Neural progenitor cell (in vitro differentiated cells): ENCODE results near the gene PANK2. TPM values are rescaled to one million over a fixed set of nuclear protein-coding genes. Genes with fewer than 3 reads are reported as not detected.
"Not testable (repeated sequence)": the region's sequence is repeated elsewhere in the genome, so short reads cannot be mapped to it uniquely, and the experiment has no call there.

Source experiments
- DNase-seq: peaks from one replicate; pipeline ENCODE4 v3.0.0-alpha.2; 2016; ENCODE audit warnings: low spot score
- H2AFZ ChIP-seq: fragments of 200-600 bp; sonication (generic); replicated peaks from 2 replicates; pipeline ENCODE4 v1.6.1; 2016; ENCODE audit warnings: antibody characterized with exemption
- H3F3A ChIP-seq: fragments of 200-600 bp; sonication (generic); 2 replicates; pipeline ENCODE4 v1.6.1; 2016; ENCODE audit warnings: antibody characterized with exemption, low read depth
- H3K27ac ChIP-seq: fragments of 200-600 bp; sonication (generic); 2 replicates; pipeline ENCODE4 v1.5.1; 2016; ENCODE audit warnings: mild to moderate bottlenecking
- H3K27me3 ChIP-seq: fragments of 200-600 bp; sonication (generic); 2 replicates; pipeline ENCODE4 v1.6.1; 2016; ENCODE audit warnings: mild to moderate bottlenecking, moderate library complexity
- H3K36me3 ChIP-seq: fragments of 200-600 bp; sonication (generic); 2 replicates; pipeline ENCODE4 v1.5.1; 2016
- H3K4me1 ChIP-seq: fragments of 200-600 bp; sonication (generic); 2 replicates; pipeline ENCODE4 v1.6.1; 2016; ENCODE audit warnings: mixed run types
- H3K4me2 ChIP-seq: fragments of 200-600 bp; sonication (generic); 2 replicates; pipeline ENCODE4 v1.6.1; 2016
- H3K4me3 ChIP-seq: fragments of 200-600 bp; sonication (generic); 2 replicates; pipeline ENCODE4 v1.5.1; 2016
- H3K79me2 ChIP-seq: fragments of 200-600 bp; sonication (generic); 2 replicates; pipeline ENCODE4 v1.6.1; 2016; ENCODE audit warnings: low read depth
- H3K9ac ChIP-seq: fragments of 200-600 bp; sonication (generic); 2 replicates; pipeline ENCODE4 v1.6.1; 2016
- H3K9me3 ChIP-seq: fragments of 200-600 bp; sonication (generic); 2 replicates; pipeline ENCODE4 v1.5.1; 2016; ENCODE audit warnings: low read depth
- H4K20me1 ChIP-seq: fragments of 200-600 bp; sonication (generic); 2 replicates; pipeline ENCODE4 v1.6.1; 2016; ENCODE audit warnings: low read depth
- H3K27ac Mint-ChIP-seq: 3 replicates; pipeline ENCODE4 v1.8.0; 2021; ENCODE audit warnings: mixed read lengths
- H3K27me3 Mint-ChIP-seq: 2 replicates; pipeline ENCODE4 v1.8.0; 2022; ENCODE audit warnings: low read depth, mild to moderate bottlenecking, inconsistent platforms, moderate library complexity, mixed read lengths; ENCODE audit not compliant: insufficient read depth
- H3K36me3 Mint-ChIP-seq: 3 replicates; pipeline ENCODE4 v1.8.0; 2021; ENCODE audit warnings: mixed read lengths
- H3K4me1 Mint-ChIP-seq: 3 replicates; pipeline ENCODE4 v1.8.0; 2021; ENCODE audit warnings: mixed read lengths
- H3K4me3 Mint-ChIP-seq: 3 replicates; pipeline ENCODE4 v1.8.0; 2021; ENCODE audit warnings: mild to moderate bottlenecking, moderate library complexity, mixed read lengths
- H3K9me3 Mint-ChIP-seq: 3 replicates; pipeline ENCODE4 v1.8.0; 2020; ENCODE audit warnings: mixed read lengths
- CTCF ChIP-seq: fragments of 200-600 bp; sonication (generic); IDR thresholded peaks from 2 replicates; pipeline ENCODE4 v1.5.1; 2017; ENCODE audit warnings: antibody characterized with exemption, mild to moderate bottlenecking
- EZH2 ChIP-seq: fragments of 200-600 bp; sonication (generic); IDR thresholded peaks from 2 replicates; pipeline ENCODE4 v1.6.1; 2017; ENCODE audit warnings: antibody characterized with exemption, mild to moderate bottlenecking, moderate library complexity
- EZH2phosphoT487 ChIP-seq: fragments of 200-600 bp; sonication (generic); IDR thresholded peaks from 2 replicates; pipeline ENCODE4 v1.6.1; 2017; ENCODE audit warnings: antibody characterized with exemption
- total RNA-seq: library from RNA; depleted of rRNA; stranded (reverse); fragments of >200 nt; gene quantifications from 2 replicates; pipeline ENCODE4 v1.2.3, GENCODE V29; 2015; ENCODE audit warnings: low replicate concordance

PANK2 gene
- total RNA-seq, 1 donor from 2014 or later: 60.7 TPM

GRCh38 chr20:3896853-3897583 is 7.8 kb downstream of the PANK2 start:
- peaks cover 34% of the 10 kb centered on the region for H3K36me3 Mint-ChIP-seq
- no peak overlapping the region for H3K4me3 Mint-ChIP-seq
- Histone ChIP-seq H3K79me2 (peaks cover 100% of the 10 kb centered on the region), H3K27me3 (no peaks in the 10 kb centered on the region), H3K4me3 (no peak overlapping the region), H3K9me3 (no peaks in the 10 kb centered on the region), H3F3A (peaks cover 2% of the 10 kb centered on the region), H3K9ac (no peak overlapping the region), H3K4me1 (peaks cover 2% of the 10 kb centered on the region), H3K36me3 (no peaks in the 10 kb centered on the region), H3K27ac (no peak overlapping the region), H3K4me2 (no peak overlapping the region), H2AFZ (no peak overlapping the region), H4K20me1 (peaks cover 100% of the 10 kb centered on the region)
- no peak for TF ChIP-seq CTCF
- no peak overlapping the region for H3K27ac Mint-ChIP-seq
- peaks cover 3% of the 10 kb centered on the region for H3K27me3 Mint-ChIP-seq
- DNase-seq: no peak
- H3K9me3 Mint-ChIP-seq: peaks cover 2% of the 10 kb centered on the region
- peaks cover 20% of the 10 kb centered on the region for H3K4me1 Mint-ChIP-seq

- Histone ChIP-seq H3K79me2 (peaks cover 100% of the 10 kb centered on the region), H4K20me1 (peaks cover 100% of the 10 kb centered on the region)
- not testable (repeated sequence) for H2AFZ ChIP-seq, H3F3A ChIP-seq, H3K9ac ChIP-seq, H3K4me2 ChIP-seq, H3K9me3 Mint-ChIP-seq, H3K27me3 ChIP-seq, DNase-seq, H3K36me3 ChIP-seq, H3K4me3 ChIP-seq, H3K27ac ChIP-seq, H3K9me3 ChIP-seq, H3K4me3 Mint-ChIP-seq, H3K27me3 Mint-ChIP-seq, H3K27ac Mint-ChIP-seq, H3K4me1 ChIP-seq
- peaks cover 12% of the 10 kb centered on the region for H3K4me1 Mint-ChIP-seq
- peaks cover 29% of the 10 kb centered on the region for H3K36me3 Mint-ChIP-seq
These were observed 9.0 kb downstream of the PANK2 start for GRCh38 chr20:3898181-3898580.

GRCh38 chr20:3898639-3899038 is 9.5 kb downstream of the PANK2 start:
- TF ChIP-seq EZH2 (no peak), CTCF (no peak), EZH2phosphoT487 (no peak)
- H3K4me2 ChIP-seq: no peak overlapping the region
- H3K27ac Mint-ChIP-seq: no peak overlapping the region
- H2AFZ ChIP-seq: no peak overlapping the region
- H3K27me3 Mint-ChIP-seq: peaks cover 5% of the 10 kb centered on the region
- H3K4me3 ChIP-seq: no peak overlapping the region
- no peaks in the 10 kb centered on the region for H3K4me1 ChIP-seq
- H3K4me3 Mint-ChIP-seq: no peak overlapping the region
- peaks cover 26% of the 10 kb centered on the region for H3K36me3 Mint-ChIP-seq
- peaks cover 100% of the 10 kb centered on the region for H4K20me1 ChIP-seq
- no peak overlapping the region for H3K27ac ChIP-seq
- H3F3A ChIP-seq: peaks cover 2% of the 10 kb centered on the region
- no peaks in the 10 kb centered on the region for H3K9me3 ChIP-seq
- no peaks in the 10 kb centered on the region for H3K27me3 ChIP-seq
- H3K36me3 ChIP-seq: no peaks in the 10 kb centered on the region
- DNase-seq: no peak
- peaks cover 2% of the 10 kb centered on the region for H3K9me3 Mint-ChIP-seq
- H3K4me1 Mint-ChIP-seq: peaks cover 9% of the 10 kb centered on the region
- H3K79me2 ChIP-seq: peaks cover 100% of the 10 kb centered on the region
- H3K9ac ChIP-seq: no peak overlapping the region

- Histone ChIP-seq H3K4me3 (no peak overlapping the region), H3K27me3 (no peaks in the 10 kb centered on the region), H4K20me1 (peaks cover 100% of the 10 kb centered on the region), H3K4me2 (no peak overlapping the region), H2AFZ (no peak overlapping the region), H3K36me3 (no peaks in the 10 kb centered on the region), H3K79me2 (peaks cover 100% of the 10 kb centered on the region), H3K4me1 (no peaks in the 10 kb centered on the region), H3K27ac (no peak overlapping the region), H3K9ac (no peak overlapping the region), H3F3A (peaks cover 2% of the 10 kb centered on the region), H3K9me3 (no peaks in the 10 kb centered on the region)
- no peak for DNase-seq
- H3K4me1 Mint-ChIP-seq: peaks cover 17% of the 10 kb centered on the region
- no peak for TF ChIP-seq EZH2phosphoT487
- no peak for TF ChIP-seq CTCF
- TF ChIP-seq EZH2: no peak
- no peak overlapping the region for H3K4me3 Mint-ChIP-seq
- no peaks in the 10 kb centered on the region for H3K9me3 Mint-ChIP-seq
- no peak overlapping the region for H3K27ac Mint-ChIP-seq
- H3K36me3 Mint-ChIP-seq: peaks cover 27% of the 10 kb centered on the region
- peaks cover 5% of the 10 kb centered on the region for H3K27me3 Mint-ChIP-seq
These were observed 11.0 kb downstream of the PANK2 start for GRCh38 chr20:3900187-3900604.
